NCI-H1930 (cell line): Measurements from ENCODE around the gene GPLD1.
"Not testable (repeated sequence)": the region's sequence is repeated elsewhere in the genome, so short reads cannot be mapped to it uniquely, and the experiment has no call there.

Experiments
- DNase-seq, 2 experiments: peaks; one replicate each; lab custom pipeline; 2025; lab: John Stamatoyannopoulos, UW

The GPLD1 gene

GRCh38 chr6:24382891-24383494, 106.4 kb downstream of the GPLD1 start:
- DNase-seq = not testable (repeated sequence)

GRCh38 chr6:24382220-24382540, 107.2 kb downstream of the GPLD1 start:
- DNase-seq = no peak

GRCh38 chr6:24381476-24382219, 107.7 kb downstream of the GPLD1 start:
- DNase-seq = no peak

GRCh38 chr6:24378473-24379097, 110.8 kb downstream of the GPLD1 start:
- DNase-seq = no peak
